HG02588 (cell line): ENCODE data around the gene ARHGAP26.
"Not testable (repeated sequence)": the region's sequence is repeated elsewhere in the genome, so short reads cannot be mapped to it uniquely, and the experiment has no call there.

ENCODE experiments used
- ATAC-seq: cut with Tn5 transposase; IDR thresholded peaks from one replicate; pipeline ENCODE4 v1.9.1; 2021; ENCODE audit warnings: mild to moderate bottlenecking, moderate library complexity; ENCODE audit not compliant: unreplicated experiment

Gene ARHGAP26

DNA sequence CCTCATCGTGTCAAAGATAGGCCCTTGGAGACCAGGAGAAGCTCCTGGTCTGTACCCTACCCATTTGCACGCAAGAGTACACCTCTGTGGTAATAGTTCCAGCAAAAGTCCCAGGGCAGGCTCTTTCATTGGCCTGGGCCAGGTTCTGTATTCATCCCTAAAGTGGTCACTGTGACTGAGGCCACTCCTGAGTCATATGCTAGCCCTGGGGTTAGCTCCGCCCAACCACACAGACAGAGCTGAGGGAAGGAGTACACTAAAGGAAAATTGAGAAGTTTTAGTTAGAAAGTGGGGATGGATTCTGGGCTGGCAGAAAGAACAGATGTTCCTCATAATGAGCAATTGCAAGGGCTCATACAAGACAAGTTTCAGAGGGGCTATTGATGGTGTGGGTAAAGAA, 206.7 kb downstream of the ARHGAP26 start:
- no peak for ATAC-seq

- ATAC-seq, result peak; percentile 49
These were observed 207.3 kb downstream of the ARHGAP26 start for GRCh38 chr5:142977363-142978051.

DNA sequence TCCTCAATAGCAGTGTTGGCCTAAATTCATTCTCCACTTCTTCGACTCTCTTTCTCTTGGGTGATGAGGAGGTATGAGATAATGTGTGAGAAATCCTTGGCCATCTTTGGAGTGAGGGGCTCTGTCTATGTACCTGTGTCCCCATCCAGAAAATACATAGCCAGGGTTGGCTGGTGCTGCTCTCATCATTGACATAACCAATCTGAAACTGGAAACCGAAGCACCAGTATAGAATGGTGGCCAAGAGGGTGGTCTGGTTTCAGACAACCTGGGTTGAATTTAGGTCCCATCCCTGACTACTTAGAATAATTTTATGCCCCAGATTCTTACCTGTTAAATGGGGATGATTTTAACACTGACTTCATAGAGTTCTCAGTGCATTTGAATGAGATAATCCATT, 208.1 kb downstream of the ARHGAP26 start:
- no peak for ATAC-seq

- no peak for ATAC-seq
These were observed 208.5 kb downstream of the ARHGAP26 start for GRCh38 chr5:142978726-142979125.

DNA sequence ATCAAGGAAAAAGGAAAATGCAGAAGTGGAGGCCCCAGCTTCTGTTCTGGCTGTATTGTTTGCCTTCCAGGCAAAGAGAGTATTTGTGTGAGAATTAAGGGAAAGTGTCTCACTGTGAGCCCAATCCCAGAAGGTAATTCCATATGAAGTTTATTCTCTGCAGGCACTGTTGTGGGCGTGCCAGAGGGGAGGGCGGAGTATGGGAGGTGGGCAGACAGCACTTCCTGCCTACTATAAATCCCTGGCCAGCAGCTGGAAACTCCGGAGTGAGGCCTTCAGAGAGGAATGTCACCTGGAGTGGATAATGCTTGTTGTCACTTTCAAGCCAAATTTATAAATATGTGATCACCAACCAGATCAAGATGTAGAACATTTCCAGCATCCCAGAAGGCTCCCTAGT, 209.5 kb downstream of the ARHGAP26 start:
- no peak for ATAC-seq

DNA sequence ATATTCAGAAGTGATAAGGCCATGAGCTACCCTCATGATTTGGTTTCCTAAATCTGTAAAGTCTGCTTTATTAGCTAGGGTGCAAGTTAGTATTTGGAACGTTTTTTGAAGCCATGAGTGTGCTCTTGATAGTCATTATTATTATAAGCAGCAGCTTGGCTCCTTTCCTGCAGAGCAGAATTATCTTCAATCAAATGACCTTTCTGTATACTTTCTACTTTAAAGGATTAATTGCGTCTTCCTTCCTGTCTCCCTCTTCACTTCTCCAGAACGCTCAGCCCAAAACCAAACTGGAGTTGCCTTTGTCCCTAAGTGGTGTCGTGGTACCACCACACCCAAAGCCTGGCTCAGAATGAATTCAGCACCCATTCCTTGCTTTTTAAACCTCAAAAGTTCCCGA, 211.3 kb downstream of the ARHGAP26 start:
- ATAC-seq, result no peak

DNA sequence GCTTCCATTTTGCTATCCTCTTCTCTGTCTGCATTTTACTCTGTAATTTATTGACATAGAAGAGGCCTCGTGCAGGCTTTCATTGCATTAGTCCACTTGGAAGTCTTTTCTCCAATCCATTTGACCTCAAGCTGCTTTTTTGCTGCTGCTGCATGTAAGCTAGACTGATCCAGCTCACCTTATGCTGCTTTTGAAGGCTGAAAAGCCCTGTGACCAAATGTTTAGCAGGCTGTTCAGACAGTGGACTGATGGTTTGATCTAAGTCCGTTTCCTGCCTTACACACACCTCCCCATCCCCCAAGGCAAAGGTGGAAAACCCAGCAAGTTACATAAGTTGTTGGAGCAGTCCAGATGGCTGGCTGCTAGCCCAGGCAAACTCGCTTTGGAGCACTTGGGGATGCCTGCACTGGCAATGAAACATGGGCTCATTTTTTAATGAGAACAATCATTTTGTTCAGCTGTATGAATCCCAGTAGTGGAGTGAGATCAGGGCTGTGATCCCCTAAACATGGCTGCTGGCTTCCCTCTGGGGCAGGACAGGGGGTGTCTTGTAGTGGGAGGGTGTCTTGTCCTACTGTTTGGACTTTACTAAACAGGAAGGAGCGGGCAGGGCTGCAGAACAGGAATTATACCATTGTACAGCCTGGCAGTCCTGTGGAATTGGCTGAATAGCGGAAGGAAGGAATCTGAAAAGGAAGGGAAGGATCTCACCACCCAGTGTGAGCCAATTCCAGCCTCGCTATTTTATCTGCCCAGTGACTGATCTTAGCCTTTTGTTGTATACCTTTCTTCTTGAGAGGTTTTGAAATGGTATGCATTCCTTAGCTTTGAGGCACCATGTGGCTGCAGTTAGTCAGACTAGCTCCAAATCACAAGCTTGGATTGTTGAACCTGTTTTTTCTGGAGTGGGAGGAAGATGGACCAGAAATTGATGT, 212.0 kb downstream of the ARHGAP26 start:
- no peak for ATAC-seq

DNA sequence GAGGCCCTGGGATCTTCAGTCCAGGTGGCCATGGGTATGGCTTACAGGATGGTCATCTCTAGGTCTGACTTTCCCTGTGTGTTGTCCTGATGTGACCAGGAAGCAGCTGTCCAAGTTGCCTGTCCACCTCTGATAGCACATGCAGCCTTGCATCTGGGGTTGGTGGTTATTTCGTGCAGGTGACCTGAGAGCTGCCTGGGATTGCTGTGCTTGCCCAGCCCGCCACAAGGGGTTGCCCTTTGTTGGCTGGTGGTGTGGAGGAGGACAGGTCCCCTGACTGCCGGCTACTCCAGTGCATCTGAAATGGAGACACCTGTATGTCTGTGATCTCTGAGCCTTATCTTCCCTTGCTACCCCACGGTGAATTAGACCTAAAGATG, 212.6 kb downstream of the ARHGAP26 start:
- no peak for ATAC-seq

- no peak for ATAC-seq
These were observed 213.8 kb downstream of the ARHGAP26 start for GRCh38 chr5:142984011-142984410.

DNA sequence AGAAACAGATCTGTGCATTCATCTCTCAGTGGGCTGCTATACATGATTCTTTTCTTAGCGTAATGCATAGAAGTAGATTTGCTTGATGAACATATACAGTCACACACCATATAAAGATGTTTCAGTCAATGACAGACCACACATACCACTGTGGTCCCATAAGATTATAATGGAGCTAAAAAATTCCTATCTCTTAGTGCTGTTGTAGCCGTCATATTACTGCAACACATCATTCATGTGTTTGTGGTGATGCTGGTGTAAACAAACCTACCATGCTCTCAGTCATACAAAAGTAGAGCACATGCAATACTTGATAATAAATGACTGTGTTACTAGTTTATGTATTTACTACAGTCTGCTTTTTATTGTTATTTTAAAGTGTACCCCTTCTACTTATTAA, 214.3 kb downstream of the ARHGAP26 start:
- ATAC-seq, result no peak

- ATAC-seq, result not testable (repeated sequence)
These were observed 219.1 kb downstream of the ARHGAP26 start for GRCh38 chr5:142989270-142989669.

GRCh38 chr5:142990073-142990472, 219.9 kb downstream of the ARHGAP26 start:
- ATAC-seq, result not testable (repeated sequence)

GRCh38 chr5:142994218-142994617, 224.0 kb downstream of the ARHGAP26 start:
- ATAC-seq, result no peak

DNA sequence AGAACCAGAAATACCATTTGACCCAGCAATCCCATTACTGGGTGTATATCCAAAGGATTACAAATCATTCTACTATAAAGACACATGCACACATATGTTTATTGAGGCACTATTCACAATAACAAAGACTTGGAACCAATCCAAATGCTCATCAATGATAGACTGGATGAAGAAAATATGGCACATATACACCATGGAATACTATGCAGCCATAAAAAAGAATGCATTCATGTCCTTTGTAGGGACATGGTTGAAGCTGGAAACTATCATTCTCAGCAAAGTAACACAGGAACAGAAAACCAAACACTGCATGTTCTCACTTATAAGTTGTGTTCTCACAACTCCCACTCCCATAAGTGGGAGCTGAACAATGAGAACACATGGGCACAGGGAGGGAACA, 225.4 kb downstream of the ARHGAP26 start:
- not testable (repeated sequence) for ATAC-seq

GRCh38 chr5:142997591-142997990, 227.4 kb downstream of the ARHGAP26 start:
- ATAC-seq, result no peak

DNA sequence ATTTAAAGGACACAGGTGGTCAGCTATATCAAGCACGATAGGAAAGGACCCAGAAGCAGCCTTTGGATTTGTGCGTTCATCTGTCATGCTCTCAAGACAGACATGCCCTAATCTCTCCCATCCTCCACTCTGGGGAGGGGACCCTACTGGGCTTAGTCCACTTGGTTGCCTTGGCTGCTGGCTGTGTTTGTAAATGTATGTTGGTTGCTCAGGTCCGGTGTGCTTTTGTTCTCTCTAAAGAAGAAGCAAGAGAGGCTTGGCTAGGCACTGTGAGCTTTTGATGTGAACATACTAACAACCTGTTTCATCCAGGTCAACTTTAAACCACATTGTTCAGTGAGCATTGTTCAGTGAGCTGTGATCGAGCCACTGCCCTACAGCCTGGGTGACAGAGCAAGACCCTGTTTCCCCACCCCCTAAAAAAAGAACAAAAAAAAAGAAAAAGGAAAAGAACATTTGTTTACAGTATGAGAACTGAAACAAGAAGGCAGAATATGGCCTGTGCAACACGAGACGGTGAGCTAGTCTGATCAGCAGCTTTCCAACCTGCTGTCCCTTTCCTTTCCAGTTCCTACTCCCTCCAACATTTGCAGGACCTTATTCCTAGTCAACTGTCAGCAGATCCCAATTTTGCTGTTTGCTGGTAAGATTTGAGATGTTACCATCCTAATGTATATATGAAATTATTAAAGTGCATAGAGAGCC, 228.3 kb downstream of the ARHGAP26 start:
- no peak for ATAC-seq

DNA sequence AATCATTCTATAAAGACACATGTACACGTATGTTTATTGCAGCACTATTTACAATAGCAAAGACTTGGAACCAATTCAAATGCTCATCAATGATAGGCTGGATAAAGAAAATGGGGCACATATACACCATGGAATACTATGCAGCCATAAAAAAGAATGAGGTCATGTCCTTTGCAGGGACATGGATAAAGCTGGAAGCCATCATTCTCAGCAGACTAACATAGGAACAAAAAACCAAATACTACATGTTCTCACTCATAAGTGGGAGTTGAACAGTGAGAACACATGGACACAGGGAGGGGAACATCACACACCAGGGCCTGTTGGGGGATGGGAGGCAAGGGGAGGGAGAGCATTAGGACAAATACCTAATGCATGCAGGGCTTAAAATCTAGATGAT, 230.4 kb downstream of the ARHGAP26 start:
- ATAC-seq, result not testable (repeated sequence)

DNA sequence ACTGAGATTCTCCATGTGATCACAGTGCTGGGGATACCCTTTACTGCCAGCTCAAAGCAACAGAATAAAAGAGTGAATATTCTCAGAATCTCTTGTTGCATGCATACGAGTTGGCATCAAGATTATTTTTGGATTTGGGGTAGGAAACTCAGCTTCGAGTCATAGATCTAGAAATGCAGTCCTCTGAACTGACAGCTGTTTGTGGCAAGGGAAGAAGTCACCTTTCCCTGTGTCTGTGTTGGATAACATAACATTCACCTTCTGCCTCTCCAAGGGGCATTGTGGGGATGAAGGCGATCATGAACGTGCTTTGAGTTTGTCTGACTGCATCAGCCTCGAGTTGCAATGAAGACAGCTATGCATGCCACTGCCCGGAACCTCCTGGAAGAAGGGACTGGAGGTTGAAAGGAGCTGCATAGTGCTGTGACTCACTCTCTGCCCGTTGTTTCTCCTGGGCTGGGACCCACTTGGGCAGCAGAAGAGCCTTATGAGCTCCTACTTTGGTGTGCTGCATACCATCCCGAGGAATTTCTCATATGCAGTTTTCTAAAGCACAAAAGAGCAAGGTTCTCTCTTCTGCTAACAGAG, 231.7 kb downstream of the ARHGAP26 start:
- peak; percentile 10 for ATAC-seq

DNA sequence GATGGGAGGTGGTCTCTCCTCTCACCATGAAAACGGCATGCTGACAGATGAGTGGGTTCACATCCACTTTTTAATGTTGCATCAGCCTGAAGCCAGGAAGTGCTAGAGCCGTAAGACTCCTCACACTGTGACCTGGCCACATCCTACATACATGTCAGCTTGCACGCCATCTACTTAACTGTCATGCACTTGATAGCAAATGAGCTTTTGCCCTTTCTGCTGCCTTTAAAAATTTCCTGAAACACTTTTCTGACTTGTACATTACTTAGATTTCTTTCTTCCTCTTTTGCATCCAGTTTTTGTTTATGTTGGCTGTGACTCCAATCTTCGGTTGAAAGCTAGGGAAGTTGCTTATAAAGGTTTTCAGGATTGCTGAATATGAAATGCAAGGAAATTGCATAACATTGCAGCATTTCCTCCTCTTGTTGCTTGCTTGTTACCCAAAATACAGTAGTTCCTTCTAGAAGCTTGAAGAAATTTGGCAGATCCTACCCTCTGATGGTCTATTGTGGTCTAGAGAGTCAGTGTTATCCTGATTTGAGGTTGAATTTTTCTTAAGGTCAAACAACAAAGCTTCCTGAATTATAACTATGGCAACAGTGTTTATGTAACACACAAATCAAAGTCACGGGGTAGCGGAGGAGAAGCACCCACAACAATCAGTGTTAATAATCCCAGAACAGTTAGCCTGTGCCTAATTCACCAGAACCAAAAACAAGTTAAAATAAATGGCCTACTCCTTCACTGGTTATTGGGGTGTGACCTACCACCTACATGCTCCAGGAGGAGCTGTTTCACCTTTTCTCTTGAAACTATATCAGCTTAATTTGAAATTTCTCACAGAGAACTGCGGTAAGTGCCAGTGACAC, 232.5 kb downstream of the ARHGAP26 start:
- ATAC-seq, result peak; percentile 59

GRCh38 chr5:143003328-143003636, 233.1 kb downstream of the ARHGAP26 start:
- no peak for ATAC-seq
